Epithelial cell of esophagus (primary cell): ENCODE results near the gene SNN.

Experiments
- DNase-seq: peaks from one replicate; pipeline ENCODE4 v3.0.0; 2010; ENCODE audit warnings: low read depth
- H3K4me3 ChIP-seq: 2 replicates; pipeline ENCODE4 v1.5.1; 2011; ENCODE audit warnings: mild to moderate bottlenecking, low read length, control low read depth
- TF ChIP-seq, protein P1 (sequence below): IDR thresholded peaks from 2 replicates; pipeline ENCODE4 v1.5.1; 2011; ENCODE audit warnings: low read depth, mild to moderate bottlenecking, low read length, control low read depth, inconsistent platforms; ENCODE audit not compliant: insufficient read depth; ENCODE audit errors: missing control alignments

Gene SNN

DNA sequence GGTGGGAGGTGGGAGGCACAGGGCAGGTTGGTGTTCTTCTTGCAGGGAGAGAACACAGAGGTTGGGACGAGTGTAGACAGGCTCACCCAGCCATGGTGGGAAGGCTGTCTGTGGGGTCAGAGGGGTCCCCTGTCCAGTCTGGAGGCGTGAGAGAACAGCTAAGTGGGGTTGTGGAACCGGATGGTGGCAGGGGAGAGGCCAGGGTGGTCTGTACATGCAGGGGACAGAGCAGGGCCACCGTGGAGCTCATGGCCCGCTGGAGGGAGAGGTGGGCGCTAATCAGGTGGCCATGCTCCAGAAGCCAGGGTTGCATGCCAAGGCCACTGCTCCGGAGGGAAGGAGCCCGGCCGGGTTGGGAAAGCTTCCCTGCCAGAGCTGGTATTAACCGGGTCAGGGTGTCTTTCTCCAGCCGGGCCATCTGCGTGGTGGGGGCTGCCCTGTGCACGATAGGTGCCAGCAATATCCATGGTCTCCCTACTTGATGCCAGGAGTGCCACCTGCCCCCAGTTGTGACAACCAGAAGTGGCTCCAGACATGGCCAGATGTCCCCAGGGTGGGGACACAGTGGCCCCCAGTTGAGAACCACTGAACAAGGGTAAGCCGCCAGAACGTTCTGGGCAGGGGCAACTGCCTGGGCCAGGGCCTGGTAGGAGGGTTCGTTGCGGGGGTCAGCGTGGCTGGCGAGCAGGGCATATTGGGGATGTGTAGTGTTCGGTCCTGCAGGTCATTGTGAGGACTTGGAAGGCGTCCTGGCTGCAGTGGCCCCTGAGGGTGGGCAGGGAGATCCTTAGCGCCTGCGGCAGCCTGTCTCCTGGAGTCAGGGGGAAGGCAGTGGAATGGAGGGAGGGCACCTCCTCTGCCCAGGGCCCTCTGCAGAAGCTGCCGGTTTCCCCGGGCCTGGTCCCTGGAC lies 5.1 kb downstream of the SNN start:
- no peak for DNase-seq
- TF ChIP-seq, protein P1, sequence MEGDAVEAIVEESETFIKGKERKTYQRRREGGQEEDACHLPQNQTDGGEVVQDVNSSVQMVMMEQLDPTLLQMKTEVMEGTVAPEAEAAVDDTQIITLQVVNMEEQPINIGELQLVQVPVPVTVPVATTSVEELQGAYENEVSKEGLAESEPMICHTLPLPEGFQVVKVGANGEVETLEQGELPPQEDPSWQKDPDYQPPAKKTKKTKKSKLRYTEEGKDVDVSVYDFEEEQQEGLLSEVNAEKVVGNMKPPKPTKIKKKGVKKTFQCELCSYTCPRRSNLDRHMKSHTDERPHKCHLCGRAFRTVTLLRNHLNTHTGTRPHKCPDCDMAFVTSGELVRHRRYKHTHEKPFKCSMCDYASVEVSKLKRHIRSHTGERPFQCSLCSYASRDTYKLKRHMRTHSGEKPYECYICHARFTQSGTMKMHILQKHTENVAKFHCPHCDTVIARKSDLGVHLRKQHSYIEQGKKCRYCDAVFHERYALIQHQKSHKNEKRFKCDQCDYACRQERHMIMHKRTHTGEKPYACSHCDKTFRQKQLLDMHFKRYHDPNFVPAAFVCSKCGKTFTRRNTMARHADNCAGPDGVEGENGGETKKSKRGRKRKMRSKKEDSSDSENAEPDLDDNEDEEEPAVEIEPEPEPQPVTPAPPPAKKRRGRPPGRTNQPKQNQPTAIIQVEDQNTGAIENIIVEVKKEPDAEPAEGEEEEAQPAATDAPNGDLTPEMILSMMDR, result no peak
- no peak overlapping the region for H3K4me3 ChIP-seq

DNA sequence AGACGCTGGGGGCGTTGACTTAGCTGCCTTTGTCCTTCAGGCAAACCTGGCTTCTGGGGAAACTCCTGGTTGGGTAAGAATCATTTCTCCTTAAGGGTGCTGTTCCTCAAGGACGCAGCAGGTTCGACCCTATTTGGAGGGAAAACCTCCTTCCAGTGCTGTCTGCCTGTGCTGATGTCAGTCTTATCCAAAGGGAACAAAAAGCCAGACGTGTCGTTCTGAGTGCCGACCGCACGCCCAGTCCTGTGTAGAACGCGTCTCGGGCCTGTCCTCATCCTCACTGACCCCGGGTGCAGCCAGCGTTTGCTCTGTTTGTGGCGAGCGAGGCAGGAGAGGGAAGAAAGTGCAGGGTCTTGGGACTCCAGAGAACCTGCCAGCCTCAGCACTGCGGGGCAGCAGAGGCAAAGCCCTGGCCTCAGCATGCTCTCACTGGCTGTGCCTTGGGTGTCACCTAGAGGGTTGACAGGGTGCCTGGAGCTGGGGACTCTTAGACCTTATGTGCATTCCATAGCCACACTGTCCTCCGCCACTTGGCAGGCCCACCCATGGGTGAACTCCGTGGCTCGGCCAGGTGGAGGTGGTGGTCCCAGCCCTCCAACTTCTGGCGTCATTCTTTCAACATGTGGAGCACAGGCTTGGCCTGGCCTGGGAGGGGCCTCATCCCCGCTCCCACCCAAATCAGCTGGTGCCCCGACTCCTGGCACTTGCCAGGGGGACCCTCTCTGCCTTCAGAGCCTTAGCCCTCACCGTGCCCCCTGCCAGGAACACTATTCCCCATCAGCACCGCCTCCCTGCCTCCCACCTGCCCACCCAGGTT lies 6.0 kb downstream of the SNN start:
- TF ChIP-seq, protein P1, result no peak
- no peak overlapping the region for H3K4me3 ChIP-seq
- no peak for DNase-seq

DNA sequence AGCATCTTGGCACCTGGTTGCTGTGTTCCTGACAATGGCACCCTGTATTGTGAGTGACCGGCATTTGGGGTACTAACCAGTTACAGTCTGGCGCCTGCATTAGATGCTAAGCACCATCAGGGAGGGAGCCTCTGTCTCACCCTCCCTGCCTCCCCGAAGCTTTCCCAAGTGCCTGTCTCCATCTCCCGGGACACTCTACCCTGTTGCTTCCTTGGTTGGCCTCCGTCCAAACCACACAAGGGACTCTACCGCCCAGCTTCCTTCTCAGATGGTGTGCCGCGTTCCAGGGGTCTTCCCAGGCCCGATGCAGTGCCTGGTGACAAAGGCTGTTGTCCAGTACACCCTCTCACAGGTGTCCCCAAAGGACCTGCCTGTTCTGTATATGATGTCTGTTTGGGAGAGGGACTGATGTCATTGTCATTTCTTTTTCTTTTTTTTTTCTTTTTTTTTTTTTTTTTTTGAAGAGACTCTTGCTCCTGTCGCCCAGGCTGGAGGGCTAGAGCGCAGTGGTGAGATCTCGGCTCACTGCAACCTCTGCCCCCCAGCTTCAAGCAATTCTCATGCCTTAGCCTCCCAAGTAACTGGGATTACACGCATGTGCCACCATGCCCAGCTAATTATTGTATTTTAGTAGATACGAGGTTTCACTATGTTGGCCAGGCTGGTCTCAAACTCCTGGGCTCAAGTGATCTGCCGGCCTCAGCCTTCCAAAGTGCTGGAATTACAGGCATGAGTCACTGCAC lies 6.7 kb downstream of the SNN start:
- TF ChIP-seq, protein P1, result no peak
- peak; percentile 38 for DNase-seq
- H3K4me3 ChIP-seq, result no peak overlapping the region

DNA sequence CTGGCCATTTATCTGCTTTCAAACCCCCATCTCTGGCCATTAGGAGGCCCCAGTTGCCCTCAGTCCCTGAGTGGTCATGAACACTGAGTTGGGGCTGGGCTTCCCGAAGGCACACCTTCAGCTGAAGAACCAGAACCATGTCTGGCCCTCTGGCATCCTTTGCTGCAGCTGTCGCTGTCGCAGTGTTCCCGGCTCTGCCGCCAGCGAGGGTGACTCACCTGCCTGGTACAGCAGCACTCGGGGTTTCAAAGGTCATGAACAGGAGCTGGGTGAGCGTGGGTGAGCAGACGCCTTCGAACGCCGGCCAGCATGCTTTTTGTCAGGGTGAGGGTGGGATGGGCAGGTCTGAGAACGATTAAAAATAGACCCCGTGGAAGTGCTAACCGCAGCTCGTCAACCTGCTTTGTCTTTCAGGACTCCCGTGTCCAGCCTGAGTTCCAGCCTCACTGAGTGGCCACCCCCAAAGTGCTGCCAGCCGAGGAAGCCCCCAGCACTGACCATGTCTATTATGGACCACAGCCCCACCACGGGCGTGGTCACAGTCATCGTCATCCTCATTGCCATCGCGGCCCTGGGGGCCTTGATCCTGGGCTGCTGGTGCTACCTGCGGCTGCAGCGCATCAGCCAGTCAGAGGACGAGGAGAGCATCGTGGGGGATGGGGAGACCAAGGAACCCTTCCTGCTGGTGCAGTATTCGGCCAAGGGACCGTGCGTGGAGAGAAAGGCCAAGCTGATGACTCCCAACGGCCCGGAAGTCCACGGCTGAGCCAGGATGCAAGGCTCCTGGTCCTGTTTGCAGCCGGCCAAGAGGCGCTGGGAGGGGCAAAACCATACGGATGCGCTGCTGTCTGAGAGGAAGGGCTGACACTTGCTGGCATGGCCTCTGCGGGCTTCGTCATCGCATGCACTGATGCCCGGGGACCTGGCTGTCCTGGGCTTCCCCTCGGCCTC lies 7.6 kb downstream of the SNN start:
- TF ChIP-seq, protein P1, result no peak
- peak; percentile 47 for DNase-seq
- no peak overlapping the region for H3K4me3 ChIP-seq

DNA sequence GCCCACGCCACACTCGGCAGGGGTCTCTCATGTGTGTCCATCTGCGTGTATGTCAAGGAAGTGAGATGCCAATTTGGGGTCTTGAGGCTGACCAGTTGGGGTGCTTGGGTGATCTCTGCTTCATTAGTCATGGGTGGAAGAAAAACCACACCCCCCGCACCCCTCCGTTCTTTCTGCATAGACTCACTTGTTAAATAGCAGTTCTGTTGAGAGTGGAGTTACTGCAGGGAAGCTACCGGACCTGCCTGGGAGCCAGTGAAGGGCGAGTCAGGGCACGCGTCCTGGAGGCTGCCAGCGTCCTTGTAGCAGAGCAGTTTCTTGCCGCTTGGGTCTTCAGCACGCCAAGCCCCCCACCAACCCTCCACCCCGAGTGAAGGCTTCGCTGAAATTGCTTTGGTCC lies 8.5 kb downstream of the SNN start:
- no peak overlapping the region for H3K4me3 ChIP-seq
- TF ChIP-seq, protein P1, result no peak
- DNase-seq, result peak; percentile 81
